ENCODE data around the gene PPP4R4.

DNA sequence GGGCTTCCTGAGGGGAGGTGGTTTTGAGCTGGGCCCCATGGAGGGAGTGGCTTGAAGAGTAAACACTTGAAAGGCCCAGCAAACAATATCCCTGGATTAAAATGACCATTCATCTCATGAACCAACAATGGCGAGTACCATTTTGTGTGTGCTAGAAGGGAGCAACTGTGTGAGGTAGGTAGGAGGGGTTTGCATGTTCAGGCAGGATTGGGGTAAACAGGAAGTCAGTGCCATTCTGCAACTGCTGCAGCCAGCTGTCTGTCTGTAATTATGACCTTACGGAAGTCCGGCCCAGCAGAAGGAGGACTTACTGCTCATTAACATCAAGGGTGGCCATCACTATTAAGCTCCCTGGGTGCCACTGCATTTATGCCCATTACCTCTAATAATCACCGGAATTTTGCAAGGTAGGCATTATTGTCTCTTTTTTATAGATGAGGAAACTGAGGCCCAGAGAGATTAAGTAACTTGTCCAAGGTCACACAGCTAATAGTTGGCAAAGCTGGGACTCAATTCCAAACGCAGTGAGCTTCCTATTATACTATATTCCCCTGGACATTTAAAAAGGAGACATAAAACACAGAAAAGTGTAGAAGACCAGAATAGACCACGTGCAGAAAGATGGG, 28.1 kb upstream of the PPP4R4 start:
- TF ChIP-seq, protein P1, sequence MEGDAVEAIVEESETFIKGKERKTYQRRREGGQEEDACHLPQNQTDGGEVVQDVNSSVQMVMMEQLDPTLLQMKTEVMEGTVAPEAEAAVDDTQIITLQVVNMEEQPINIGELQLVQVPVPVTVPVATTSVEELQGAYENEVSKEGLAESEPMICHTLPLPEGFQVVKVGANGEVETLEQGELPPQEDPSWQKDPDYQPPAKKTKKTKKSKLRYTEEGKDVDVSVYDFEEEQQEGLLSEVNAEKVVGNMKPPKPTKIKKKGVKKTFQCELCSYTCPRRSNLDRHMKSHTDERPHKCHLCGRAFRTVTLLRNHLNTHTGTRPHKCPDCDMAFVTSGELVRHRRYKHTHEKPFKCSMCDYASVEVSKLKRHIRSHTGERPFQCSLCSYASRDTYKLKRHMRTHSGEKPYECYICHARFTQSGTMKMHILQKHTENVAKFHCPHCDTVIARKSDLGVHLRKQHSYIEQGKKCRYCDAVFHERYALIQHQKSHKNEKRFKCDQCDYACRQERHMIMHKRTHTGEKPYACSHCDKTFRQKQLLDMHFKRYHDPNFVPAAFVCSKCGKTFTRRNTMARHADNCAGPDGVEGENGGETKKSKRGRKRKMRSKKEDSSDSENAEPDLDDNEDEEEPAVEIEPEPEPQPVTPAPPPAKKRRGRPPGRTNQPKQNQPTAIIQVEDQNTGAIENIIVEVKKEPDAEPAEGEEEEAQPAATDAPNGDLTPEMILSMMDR (IDR thresholded peaks at IDR 0.05; ENCODE audit: low read length): no peak
- TF ChIP-seq EZH2 (IDR thresholded peaks at IDR 0.05; ENCODE audit: borderline replicate concordance, low read length): no peak

All from OCI-LY1 (cell line).